ENCODE results near the gene EPB41L4A.
"Not testable (repeated sequence)": the region's sequence is repeated elsewhere in the genome, so short reads cannot be mapped to it uniquely, and the experiment has no call there.

The EPB41L4A gene

GRCh38 chr5:112403069-112403468 lies 16.0 kb downstream of the EPB41L4A start:
- H3K36me3 ChIP-seq (ENCODE audit: control insufficient read depth in 5 of 5, insufficient read depth in 5 of 5, low read length in 5 of 5), result no peaks in the 10 kb centered on the region
- H3K27me3 ChIP-seq (ENCODE audit: control insufficient read depth in 5 of 5, insufficient read depth in 4 of 5, low read length in 5 of 5), result no peaks in the 10 kb centered on the region
- H3K9me3 ChIP-seq (ENCODE audit: control insufficient read depth in 5 of 5, low read length in 5 of 5), result no peaks in the 10 kb centered on the region
- H3K9ac ChIP-seq (ENCODE audit: low read length in 5 of 5), result no peak overlapping the region
- H3K4me3 ChIP-seq (ENCODE audit: low read depth in 1 of 5, low read length in 5 of 5), result no peak overlapping the region
- H3K27ac ChIP-seq (ENCODE audit: low read depth, low read length), result no peak overlapping the region
- H3K4me1 ChIP-seq (ENCODE audit: control insufficient read depth in 5 of 5, insufficient read depth in 5 of 5, low read length in 5 of 5), result peaks cover 0 to 25% (median 5%) of the 10 kb centered on the region in 5 donors

- H3K4me1 ChIP-seq (ENCODE audit: control insufficient read depth in 5 of 5, insufficient read depth in 5 of 5, low read length in 5 of 5), result peaks cover 0 to 15% (median 5%) of the 10 kb centered on the region in 5 donors
- H3K27ac ChIP-seq (ENCODE audit: low read depth, low read length), result no peak overlapping the region
- no peak overlapping the region for H3K4me3 ChIP-seq (ENCODE audit: low read depth in 1 of 5, low read length in 5 of 5)
- H3K9me3 ChIP-seq (ENCODE audit: control insufficient read depth in 5 of 5, low read length in 5 of 5), result no peaks in the 10 kb centered on the region
- no peaks in the 10 kb centered on the region for H3K27me3 ChIP-seq (ENCODE audit: control insufficient read depth in 5 of 5, insufficient read depth in 4 of 5, low read length in 5 of 5)
- H3K36me3 ChIP-seq (ENCODE audit: control insufficient read depth in 5 of 5, insufficient read depth in 5 of 5, low read length in 5 of 5), result no peaks in the 10 kb centered on the region
- H3K9ac ChIP-seq (ENCODE audit: low read length in 5 of 5), result no peak overlapping the region
Observed at GRCh38 chr5:112401924-112402323, 17.2 kb downstream of the EPB41L4A start.

GRCh38 chr5:112397690-112398089 lies 21.4 kb downstream of the EPB41L4A start:
- H3K36me3 ChIP-seq (ENCODE audit: control insufficient read depth in 5 of 5, insufficient read depth in 5 of 5, low read length in 5 of 5), result peaks cover 0 to 2% (median 0%) of the 10 kb centered on the region in 5 donors
- H3K27me3 ChIP-seq (ENCODE audit: control insufficient read depth in 5 of 5, insufficient read depth in 4 of 5, low read length in 5 of 5), result no peaks in the 10 kb centered on the region
- H3K4me1 ChIP-seq (ENCODE audit: control insufficient read depth in 5 of 5, insufficient read depth in 5 of 5, low read length in 5 of 5), result peaks cover 0 to 7% (median 3%) of the 10 kb centered on the region in 5 donors
- no peak overlapping the region for H3K9ac ChIP-seq (ENCODE audit: low read length in 5 of 5)
- no peaks in the 10 kb centered on the region for H3K9me3 ChIP-seq (ENCODE audit: control insufficient read depth in 5 of 5, low read length in 5 of 5)
- H3K27ac ChIP-seq (ENCODE audit: low read depth, low read length), result no peak overlapping the region
- no peak overlapping the region for H3K4me3 ChIP-seq (ENCODE audit: low read depth in 1 of 5, low read length in 5 of 5)

- Histone ChIP-seq H3K9ac (ENCODE audit: low read length in 5 of 5) (no peak overlapping the region), H3K27me3 (ENCODE audit: control insufficient read depth in 5 of 5, insufficient read depth in 4 of 5, low read length in 5 of 5) (no peaks in the 10 kb centered on the region), H3K27ac (ENCODE audit: low read depth, low read length) (no peak overlapping the region), H3K36me3 (ENCODE audit: control insufficient read depth in 5 of 5, insufficient read depth in 5 of 5, low read length in 5 of 5) (peaks cover 0 to 2% (median 0%) of the 10 kb centered on the region in 5 donors), H3K4me1 (ENCODE audit: control insufficient read depth in 5 of 5, insufficient read depth in 5 of 5, low read length in 5 of 5) (no peaks in the 10 kb centered on the region), H3K4me3 (ENCODE audit: low read depth in 1 of 5, low read length in 5 of 5) (no peak overlapping the region), H3K9me3 (ENCODE audit: control insufficient read depth in 5 of 5, low read length in 5 of 5) (no peaks in the 10 kb centered on the region)
Observed at GRCh38 chr5:112396430-112396829, 22.6 kb downstream of the EPB41L4A start.

GRCh38 chr5:112395299-112395698 lies 23.8 kb downstream of the EPB41L4A start:
- H3K4me3 ChIP-seq (ENCODE audit: low read depth in 1 of 5, low read length in 5 of 5); H3K4me1 ChIP-seq (ENCODE audit: control insufficient read depth in 5 of 5, insufficient read depth in 5 of 5, low read length in 5 of 5); H3K27ac ChIP-seq (ENCODE audit: low read depth, low read length); H3K27me3 ChIP-seq (ENCODE audit: control insufficient read depth in 5 of 5, insufficient read depth in 4 of 5, low read length in 5 of 5); H3K9me3 ChIP-seq (ENCODE audit: control insufficient read depth in 5 of 5, low read length in 5 of 5); H3K9ac ChIP-seq (ENCODE audit: low read length in 5 of 5); H3K36me3 ChIP-seq (ENCODE audit: control insufficient read depth in 5 of 5, insufficient read depth in 5 of 5, low read length in 5 of 5): not testable (repeated sequence)

GRCh38 chr5:112390327-112390726 lies 28.8 kb downstream of the EPB41L4A start:
- Histone ChIP-seq H3K9ac (ENCODE audit: low read length in 5 of 5) (no peak overlapping the region), H3K4me3 (ENCODE audit: low read depth in 1 of 5, low read length in 5 of 5) (no peak overlapping the region), H3K4me1 (ENCODE audit: control insufficient read depth in 5 of 5, insufficient read depth in 5 of 5, low read length in 5 of 5) (peaks cover 0 to 14% (median 0%) of the 10 kb centered on the region in 5 donors), H3K27ac (ENCODE audit: low read depth, low read length) (no peak overlapping the region), H3K27me3 (ENCODE audit: control insufficient read depth in 5 of 5, insufficient read depth in 4 of 5, low read length in 5 of 5) (no peaks in the 10 kb centered on the region), H3K9me3 (ENCODE audit: control insufficient read depth in 5 of 5, low read length in 5 of 5) (no peaks in the 10 kb centered on the region), H3K36me3 (ENCODE audit: control insufficient read depth in 5 of 5, insufficient read depth in 5 of 5, low read length in 5 of 5) (no peaks in the 10 kb centered on the region)

- H3K36me3 ChIP-seq (ENCODE audit: control insufficient read depth in 5 of 5, insufficient read depth in 5 of 5, low read length in 5 of 5), result no peaks in the 10 kb centered on the region
- H3K4me1 ChIP-seq (ENCODE audit: control insufficient read depth in 5 of 5, insufficient read depth in 5 of 5, low read length in 5 of 5), result peaks cover 0 to 17% (median 0%) of the 10 kb centered on the region in 5 donors
- H3K4me3 ChIP-seq (ENCODE audit: low read depth in 1 of 5, low read length in 5 of 5), result no peak overlapping the region
- no peaks in the 10 kb centered on the region for H3K27me3 ChIP-seq (ENCODE audit: control insufficient read depth in 5 of 5, insufficient read depth in 4 of 5, low read length in 5 of 5)
- no peaks in the 10 kb centered on the region for H3K9me3 ChIP-seq (ENCODE audit: control insufficient read depth in 5 of 5, low read length in 5 of 5)
- no peak overlapping the region for H3K9ac ChIP-seq (ENCODE audit: low read length in 5 of 5)
- H3K27ac ChIP-seq (ENCODE audit: low read depth, low read length), result no peak overlapping the region
Observed at GRCh38 chr5:112388739-112389138, 30.3 kb downstream of the EPB41L4A start.

GRCh38 chr5:112388074-112388473 lies 31.0 kb downstream of the EPB41L4A start:
- no peak overlapping the region for H3K9ac ChIP-seq (ENCODE audit: low read length in 5 of 5)
- H3K36me3 ChIP-seq (ENCODE audit: control insufficient read depth in 5 of 5, insufficient read depth in 5 of 5, low read length in 5 of 5), result no peaks in the 10 kb centered on the region
- H3K4me1 ChIP-seq (ENCODE audit: control insufficient read depth in 5 of 5, insufficient read depth in 5 of 5, low read length in 5 of 5), result peaks cover 0 to 17% (median 0%) of the 10 kb centered on the region in 5 donors
- H3K27ac ChIP-seq (ENCODE audit: low read depth, low read length), result no peak overlapping the region
- no peaks in the 10 kb centered on the region for H3K9me3 ChIP-seq (ENCODE audit: control insufficient read depth in 5 of 5, low read length in 5 of 5)
- no peaks in the 10 kb centered on the region for H3K27me3 ChIP-seq (ENCODE audit: control insufficient read depth in 5 of 5, insufficient read depth in 4 of 5, low read length in 5 of 5)
- H3K4me3 ChIP-seq (ENCODE audit: low read depth in 1 of 5, low read length in 5 of 5), result no peak overlapping the region

- no peak overlapping the region for H3K27ac ChIP-seq (ENCODE audit: low read depth, low read length)
- no peak overlapping the region for H3K4me3 ChIP-seq (ENCODE audit: low read depth in 1 of 5, low read length in 5 of 5)
- H3K9ac ChIP-seq (ENCODE audit: low read length in 5 of 5), result no peak overlapping the region
- no peaks in the 10 kb centered on the region for H3K9me3 ChIP-seq (ENCODE audit: control insufficient read depth in 5 of 5, low read length in 5 of 5)
- H3K27me3 ChIP-seq (ENCODE audit: control insufficient read depth in 5 of 5, insufficient read depth in 4 of 5, low read length in 5 of 5), result no peaks in the 10 kb centered on the region
- H3K36me3 ChIP-seq (ENCODE audit: control insufficient read depth in 5 of 5, insufficient read depth in 5 of 5, low read length in 5 of 5), result no peaks in the 10 kb centered on the region
- peaks cover 0 to 18% (median under 1%) of the 10 kb centered on the region in 5 donors for H3K4me1 ChIP-seq (ENCODE audit: control insufficient read depth in 5 of 5, insufficient read depth in 5 of 5, low read length in 5 of 5)
Observed at GRCh38 chr5:112386766-112387165, 32.3 kb downstream of the EPB41L4A start.

- Histone ChIP-seq H3K36me3 (ENCODE audit: control insufficient read depth in 5 of 5, insufficient read depth in 5 of 5, low read length in 5 of 5) (no peaks in the 10 kb centered on the region), H3K4me3 (ENCODE audit: low read depth in 1 of 5, low read length in 5 of 5) (no peak overlapping the region), H3K27ac (ENCODE audit: low read depth, low read length) (no peak overlapping the region), H3K9me3 (ENCODE audit: control insufficient read depth in 5 of 5, low read length in 5 of 5) (no peaks in the 10 kb centered on the region), H3K4me1 (ENCODE audit: control insufficient read depth in 5 of 5, insufficient read depth in 5 of 5, low read length in 5 of 5) (peaks cover 0 to 26% (median 9%) of the 10 kb centered on the region in 5 donors), H3K27me3 (ENCODE audit: control insufficient read depth in 5 of 5, insufficient read depth in 4 of 5, low read length in 5 of 5) (no peaks in the 10 kb centered on the region), H3K9ac (ENCODE audit: low read length in 5 of 5) (no peak overlapping the region)
Observed at GRCh38 chr5:112385969-112386368, 33.1 kb downstream of the EPB41L4A start.

- H3K4me3 ChIP-seq (ENCODE audit: low read depth in 1 of 5, low read length in 5 of 5), result no peak overlapping the region
- no peak overlapping the region for H3K9ac ChIP-seq (ENCODE audit: low read length in 5 of 5)
- H3K27ac ChIP-seq (ENCODE audit: low read depth, low read length), result no peak overlapping the region
- H3K4me1 ChIP-seq (ENCODE audit: control insufficient read depth in 5 of 5, insufficient read depth in 5 of 5, low read length in 5 of 5), result peaks cover 0 to 29% (median 13%) of the 10 kb centered on the region in 5 donors
- H3K36me3 ChIP-seq (ENCODE audit: control insufficient read depth in 5 of 5, insufficient read depth in 5 of 5, low read length in 5 of 5), result no peaks in the 10 kb centered on the region
- no peaks in the 10 kb centered on the region for H3K9me3 ChIP-seq (ENCODE audit: control insufficient read depth in 5 of 5, low read length in 5 of 5)
- H3K27me3 ChIP-seq (ENCODE audit: control insufficient read depth in 5 of 5, insufficient read depth in 4 of 5, low read length in 5 of 5), result no peaks in the 10 kb centered on the region
Observed at GRCh38 chr5:112385566-112385965, 33.5 kb downstream of the EPB41L4A start.

All from subcutaneous abdominal adipose tissue (tissue), 5 donors.